NOMO-1 (cell line): ENCODE measurements around the gene OSCP1.

Source experiments
- DNase-seq, 2 experiments: peaks; one replicate each; lab custom pipeline; 2025; ENCODE audit not compliant: unreplicated experiment in 2 of 2; lab: John Stamatoyannopoulos, UW

OSCP1 gene

GRCh38 chr1:36386265-36387140, 63.7 kb downstream of the OSCP1 start:
- peak; percentile 98 to 99 for DNase-seq

GRCh38 chr1:36385410-36386264, 64.6 kb downstream of the OSCP1 start, which contains the start of gene STK40:
TSS of gene STK40 (minus strand) at chr1:36385924. CDS start at chr1:36361332, 24,592 bp downstream.
- DNase-seq: peak; percentile 99

- DNase-seq: peak; percentile 34 to 49
Measured at GRCh38 chr1:36384542-36385409, 65.5 kb downstream of the OSCP1 start.

GRCh38 chr1:36383240-36383639, 67.0 kb downstream of the OSCP1 start:
- no peak for DNase-seq

- no peak for DNase-seq
Measured at GRCh38 chr1:36382669-36383068, 67.6 kb downstream of the OSCP1 start.

- DNase-seq: no peak
Measured at GRCh38 chr1:36382231-36382630, 68.0 kb downstream of the OSCP1 start.

- no peak for DNase-seq
Measured at GRCh38 chr1:36381405-36381804, 68.8 kb downstream of the OSCP1 start.

- DNase-seq: no peak
Measured at GRCh38 chr1:36380782-36381181, 69.5 kb downstream of the OSCP1 start.

- no peak for DNase-seq
Measured at GRCh38 chr1:36380143-36380619, 70.1 kb downstream of the OSCP1 start.

- no peak for DNase-seq
Measured at GRCh38 chr1:36377791-36378492, 72.3 kb downstream of the OSCP1 start.

GRCh38 chr1:36372617-36373016, 77.6 kb downstream of the OSCP1 start:
- no peak for DNase-seq

- DNase-seq: peak; percentile 50 to 55
Measured at GRCh38 chr1:36369061-36369861, 81.0 kb downstream of the OSCP1 start.
